HepG2 (cell line): Measurements from ENCODE around the gene MCAT. TPM values are rescaled to one million over a fixed set of nuclear protein-coding genes. Genes with fewer than 3 reads are reported as not detected.

Experiments
- ASH2L ChIP-seq: fragments of 300-600, 200-600 bp; sonication (generic); IDR thresholded peaks from 2 replicates; pipeline ENCODE4 v1.7.0; 2017; ENCODE audit warnings: low read depth, mild to moderate bottlenecking, moderate library complexity, mixed read lengths, low read length; ENCODE audit not compliant: insufficient read length
- ATM ChIP-seq: fragments of 450-650 bp; IDR thresholded peaks from 2 replicates; pipeline ENCODE4 v1.7.1; 2017; ENCODE audit warnings: mild to moderate bottlenecking, borderline replicate concordance
- CREM ChIP-seq, 2 experiments: sonication (generic) in 1 of 2; formaldehyde crosslinking in 1 of 2; IDR thresholded peaks; 2 replicates each; pipeline versions ENCODE4 v1.4.0 to v1.6.1; 2016 to 2020; ENCODE audit warnings: antibody characterized with exemption in 1 of 2, mild to moderate bottlenecking in 1 of 2, missing genetic modification reagents in 1 of 2
- DNMT1 ChIP-seq: sonication (generic); formaldehyde crosslinking; IDR thresholded peaks from 2 replicates; pipeline ENCODE4 v1.5.1; 2020; ENCODE audit warnings: mild to moderate bottlenecking, missing genetic modification reagents
- KDM6A ChIP-seq: IDR thresholded peaks from 2 replicates; pipeline ENCODE4 v1.6.1; 2016; ENCODE audit warnings: low read depth
- KLF6 ChIP-seq: IDR thresholded peaks from 2 replicates; pipeline ENCODE4 v1.8.0; 2016; ENCODE audit warnings: missing biosample characterization, missing genetic modification reagents
- MYC ChIP-seq: sonication (generic); formaldehyde crosslinking; IDR thresholded peaks from 2 replicates; pipeline ENCODE4 v1.9.0; 2021; ENCODE audit warnings: missing genetic modification reagents, borderline replicate concordance
- NFYC ChIP-seq: IDR thresholded peaks from 2 replicates; pipeline ENCODE4 v1.6.1; 2016; ENCODE audit warnings: missing genetic modification reagents, missing compliant biosample characterization
- NR2F6 ChIP-seq, 2 experiments: IDR thresholded peaks; 2 replicates each; pipeline ENCODE4 v1.6.1; 2016; ENCODE audit warnings: antibody characterized with exemption in 1 of 2, mild to moderate bottlenecking in 1 of 2
- PITX1 ChIP-seq: sonication (generic); formaldehyde crosslinking; IDR thresholded peaks from 2 replicates; pipeline ENCODE4 v1.5.1; 2020; ENCODE audit warnings: mild to moderate bottlenecking, missing genetic modification reagents
- TCF7L2 ChIP-seq: IDR thresholded peaks from 2 replicates; pipeline ENCODE4 v1.6.1; 2011; ENCODE audit warnings: mild to moderate bottlenecking, low read depth, low read length, moderate library complexity
- ZBTB7A ChIP-seq: sonication (generic); formaldehyde crosslinking; IDR thresholded peaks from 2 replicates; pipeline ENCODE4 v1.8.0; 2022; ENCODE audit warnings: mild to moderate bottlenecking, missing genetic modification reagents
- ZKSCAN8 ChIP-seq: IDR thresholded peaks from 2 replicates; pipeline ENCODE4 v1.6.1; 2016; ENCODE audit warnings: borderline replicate concordance, missing genetic modification reagents, missing compliant biosample characterization
- ZMYM2 ChIP-seq: sonication (generic); formaldehyde crosslinking; IDR thresholded peaks from 2 replicates; pipeline ENCODE4 v1.8.0; 2022; ENCODE audit warnings: mild to moderate bottlenecking, missing genetic modification reagents
- ZNF20 ChIP-seq: sonication (generic); formaldehyde crosslinking; IDR thresholded peaks from 2 replicates; pipeline ENCODE4 v1.4.0; 2020; ENCODE audit warnings: mild to moderate bottlenecking, moderate library complexity, missing genetic modification reagents
- ZNF3 ChIP-seq: IDR thresholded peaks from 2 replicates; pipeline ENCODE4 v1.7.0; 2017; ENCODE audit warnings: inconsistent platforms
- ZNF761 ChIP-seq: sonication (generic); formaldehyde crosslinking; conservative IDR thresholded peaks from 2 replicates; pipeline ENCODE4 v1.4.0; 2020; ENCODE audit warnings: mild to moderate bottlenecking, missing genetic modification reagents
- ZNF841 ChIP-seq: sonication (generic); formaldehyde crosslinking; IDR thresholded peaks from 2 replicates; pipeline ENCODE4 v1.8.1; 2023; ENCODE audit warnings: missing genetic modification reagents, borderline replicate concordance
- polyA plus RNA-seq, 8 experiments: library from polyadenylated mRNA; depleted of rRNA in 3 of 8; stranded (reverse) in 7 of 8; unstranded in 1 of 8; fragments of >200 nt; fragmentation: Illumina TruSeq in 4 of 8; extraction: Trizol in 4 of 8; gene quantifications; 2 replicates each; pipeline versions ENCODE4 v1.2.1 to v1.2.3, GENCODE V29; 2011 to 2016; ENCODE audit warnings: low read depth in 4 of 8, missing spikeins in 1 of 8, mixed read lengths in 1 of 8; ENCODE audit not compliant: insufficient read depth in 1 of 8
- total RNA-seq, 5 experiments: library from RNA; depleted of rRNA; stranded (reverse); fragments of >200 nt; fragmentation: Illumina TruSeq; extraction: Trizol; gene quantifications; 2 replicates each; pipeline ENCODE4 v1.2.3, GENCODE V29; 2016; ENCODE audit warnings: low read depth in 1 of 5
- TF ChIP-seq, protein P1 (sequence below): sonication (generic); formaldehyde crosslinking; IDR thresholded peaks from 2 replicates; pipeline ENCODE4 v1.8.0; 2022; ENCODE audit warnings: low read depth, missing genetic modification reagents
- TF ChIP-seq, protein P2 (sequence below): IDR thresholded peaks from 2 replicates; pipeline ENCODE4 v1.6.1; 2016; ENCODE audit warnings: missing compliant biosample characterization, missing genetic modification reagents, borderline replicate concordance
- TF ChIP-seq, protein P3 (sequence below): sonication (generic); formaldehyde crosslinking; IDR thresholded peaks from 2 replicates; pipeline ENCODE4 v1.4.0; 2020; ENCODE audit warnings: missing genetic modification reagents, borderline replicate concordance
- TF ChIP-seq, protein P4 (sequence below): sonication (generic); formaldehyde crosslinking; conservative IDR thresholded peaks from 2 replicates; pipeline ENCODE4 v1.5.0; 2020; ENCODE audit warnings: missing genetic modification reagents

Gene MCAT
- total and polyA plus RNA-seq, 2 of the 13 experiments (the other 11 are each of a cell fraction or from before 2014, with no cell fraction given), result 9.3 to 16.7 TPM

DNA sequence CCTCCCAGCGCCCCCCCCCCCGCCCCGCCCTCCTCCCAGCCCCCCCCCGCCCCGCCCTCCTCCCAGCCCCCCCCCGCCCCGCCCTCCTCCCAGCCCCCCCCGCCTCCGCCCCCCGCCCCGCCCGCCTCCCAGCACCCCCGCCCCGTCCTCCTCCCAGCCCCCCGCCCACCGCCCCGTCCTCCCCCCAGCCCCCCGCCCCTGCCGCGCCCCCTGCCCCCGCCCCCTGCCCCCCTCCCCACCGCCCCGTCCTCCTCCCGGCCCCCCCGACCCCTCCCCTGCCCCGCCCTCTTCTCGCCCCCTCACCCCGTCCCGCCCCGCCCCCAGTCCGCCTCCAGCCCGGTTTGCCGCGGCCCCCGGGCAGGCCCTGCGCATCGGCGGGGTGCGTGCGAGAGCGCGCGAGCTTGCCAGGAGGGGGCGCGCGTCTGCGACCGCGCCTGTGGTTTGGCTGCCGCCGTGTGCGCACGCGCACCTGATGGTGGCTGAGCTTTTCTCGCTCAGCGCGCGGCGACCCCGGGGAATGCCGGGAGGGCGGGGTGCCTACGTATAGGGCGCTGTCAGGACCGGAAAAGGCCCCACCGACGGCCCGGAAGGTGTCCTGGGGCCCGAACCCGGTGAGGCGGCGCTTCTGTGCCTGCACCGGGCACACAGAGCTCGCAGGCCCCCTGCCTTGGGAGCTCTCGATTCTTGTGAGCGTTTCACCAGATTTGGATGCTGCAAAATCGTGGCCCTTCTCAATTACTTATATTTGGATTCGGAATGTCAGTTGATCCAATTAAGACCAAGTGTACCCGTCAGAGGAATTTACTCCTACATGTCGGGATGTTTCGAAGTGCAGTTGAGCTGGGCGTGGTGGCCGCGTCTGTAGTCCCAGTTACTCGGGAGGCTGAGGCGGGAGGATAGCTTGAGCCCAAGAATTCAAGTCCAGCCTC, 44.2 kb upstream of the MCAT start (continued):
- TF ChIP-seq, protein P1, sequence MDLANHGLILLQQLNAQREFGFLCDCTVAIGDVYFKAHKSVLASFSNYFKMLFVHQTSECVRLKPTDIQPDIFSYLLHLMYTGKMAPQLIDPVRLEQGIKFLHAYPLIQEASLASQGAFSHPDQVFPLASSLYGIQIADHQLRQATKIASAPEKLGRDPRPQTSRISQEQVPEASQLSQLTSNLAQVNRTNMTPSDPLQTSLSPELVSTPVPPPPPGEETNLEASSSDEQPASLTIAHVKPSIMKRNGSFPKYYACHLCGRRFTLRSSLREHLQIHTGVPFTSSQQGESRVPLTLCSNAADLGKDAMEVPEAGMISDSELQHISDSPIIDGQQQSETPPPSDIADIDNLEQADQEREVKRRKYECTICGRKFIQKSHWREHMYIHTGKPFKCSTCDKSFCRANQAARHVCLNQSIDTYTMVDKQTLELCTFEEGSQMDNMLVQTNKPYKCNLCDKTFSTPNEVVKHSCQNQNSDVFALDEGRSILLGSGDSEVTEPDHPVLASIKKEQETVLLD (CRISPR knock-in tag), result peak; percentile 99
- TF ChIP-seq ZNF3 (CRISPR knock-in tag) (no peak), ZNF841 (CRISPR knock-in tag) (no peak), ZMYM2 (CRISPR knock-in tag) (no peak), KDM6A (CRISPR knock-in tag) (0 out of 2 replicates have a peak, but pooled peaks have one; percentile 11), MYC (CRISPR knock-in tag) (peak; percentile 75), PITX1 (CRISPR knock-in tag) (peak; percentile 67; the same call in 1 of the 2 replicates), ZNF761 (CRISPR knock-in tag) (no peak), ASH2L (no peak), ZNF20 (no peak), TCF7L2 (no peak), DNMT1 (CRISPR knock-in tag) (0 out of 2 replicates have a peak, but pooled peaks have one; percentile 80), NR2F6 (IDR thresholded peaks at IDR 0.05) (no peak), NR2F6 (CRISPR knock-in tag; IDR thresholded peaks at IDR 0.05) (peak; percentile 23; the same call in 1 of the 2 replicates), ZBTB7A (CRISPR knock-in tag) (peak; percentile 58; the same call in 1 of the 2 replicates), NFYC (CRISPR knock-in tag) (no peak), KLF6 (peak; percentile 81; the same call in 1 of the 2 replicates), ZKSCAN8 (CRISPR knock-in tag) (no peak), ATM (no peak), CREM (IDR thresholded peaks at IDR 0.05) (peak; percentile 59), CREM (CRISPR knock-in tag; IDR thresholded peaks at IDR 0.05) (no peak)
- TF ChIP-seq, protein P2, sequence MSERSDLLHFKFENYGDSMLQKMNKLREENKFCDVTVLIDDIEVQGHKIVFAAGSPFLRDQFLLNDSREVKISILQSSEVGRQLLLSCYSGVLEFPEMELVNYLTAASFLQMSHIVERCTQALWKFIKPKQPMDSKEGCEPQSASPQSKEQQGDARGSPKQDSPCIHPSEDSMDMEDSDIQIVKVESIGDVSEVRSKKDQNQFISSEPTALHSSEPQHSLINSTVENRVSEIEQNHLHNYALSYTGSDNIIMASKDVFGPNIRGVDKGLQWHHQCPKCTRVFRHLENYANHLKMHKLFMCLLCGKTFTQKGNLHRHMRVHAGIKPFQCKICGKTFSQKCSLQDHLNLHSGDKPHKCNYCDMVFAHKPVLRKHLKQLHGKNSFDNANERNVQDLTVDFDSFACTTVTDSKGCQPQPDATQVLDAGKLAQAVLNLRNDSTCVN, result no peak
- TF ChIP-seq, protein P3, sequence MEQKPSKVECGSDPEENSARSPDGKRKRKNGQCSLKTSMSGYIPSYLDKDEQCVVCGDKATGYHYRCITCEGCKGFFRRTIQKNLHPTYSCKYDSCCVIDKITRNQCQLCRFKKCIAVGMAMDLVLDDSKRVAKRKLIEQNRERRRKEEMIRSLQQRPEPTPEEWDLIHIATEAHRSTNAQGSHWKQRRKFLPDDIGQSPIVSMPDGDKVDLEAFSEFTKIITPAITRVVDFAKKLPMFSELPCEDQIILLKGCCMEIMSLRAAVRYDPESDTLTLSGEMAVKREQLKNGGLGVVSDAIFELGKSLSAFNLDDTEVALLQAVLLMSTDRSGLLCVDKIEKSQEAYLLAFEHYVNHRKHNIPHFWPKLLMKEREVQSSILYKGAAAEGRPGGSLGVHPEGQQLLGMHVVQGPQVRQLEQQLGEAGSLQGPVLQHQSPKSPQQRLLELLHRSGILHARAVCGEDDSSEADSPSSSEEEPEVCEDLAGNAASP (CRISPR knock-in tag), result peak; percentile 74
- TF ChIP-seq, protein P4, sequence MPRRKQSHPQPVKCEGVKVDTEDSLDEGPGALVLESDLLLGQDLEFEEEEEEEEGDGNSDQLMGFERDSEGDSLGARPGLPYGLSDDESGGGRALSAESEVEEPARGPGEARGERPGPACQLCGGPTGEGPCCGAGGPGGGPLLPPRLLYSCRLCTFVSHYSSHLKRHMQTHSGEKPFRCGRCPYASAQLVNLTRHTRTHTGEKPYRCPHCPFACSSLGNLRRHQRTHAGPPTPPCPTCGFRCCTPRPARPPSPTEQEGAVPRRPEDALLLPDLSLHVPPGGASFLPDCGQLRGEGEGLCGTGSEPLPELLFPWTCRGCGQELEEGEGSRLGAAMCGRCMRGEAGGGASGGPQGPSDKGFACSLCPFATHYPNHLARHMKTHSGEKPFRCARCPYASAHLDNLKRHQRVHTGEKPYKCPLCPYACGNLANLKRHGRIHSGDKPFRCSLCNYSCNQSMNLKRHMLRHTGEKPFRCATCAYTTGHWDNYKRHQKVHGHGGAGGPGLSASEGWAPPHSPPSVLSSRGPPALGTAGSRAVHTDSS (CRISPR knock-in tag), result no peak
